HFFc6 (cell line): ENCODE measurements around the gene PISD. TPM values are rescaled to one million over a fixed set of nuclear protein-coding genes. Genes with fewer than 3 reads are reported as not detected.

Experiments
- DNase-seq: peaks from one replicate; pipeline ENCODE4 v3.0.0-alpha.2; 2018
- H3K27ac Mint-ChIP-seq: 2 replicates; pipeline ENCODE4 v1.8.0; 2020; ENCODE audit warnings: mild to moderate bottlenecking, mixed read lengths
- H3K27me3 Mint-ChIP-seq: 2 replicates; pipeline ENCODE4 v1.8.0; 2021; ENCODE audit warnings: mild to moderate bottlenecking, moderate library complexity, mixed read lengths; ENCODE audit not compliant: insufficient read depth
- H3K36me3 Mint-ChIP-seq: 2 replicates; pipeline ENCODE4 v1.8.0; 2021; ENCODE audit warnings: low read depth, mixed read lengths
- H3K4me1 Mint-ChIP-seq: 2 replicates; pipeline ENCODE4 v1.8.0; 2020; ENCODE audit warnings: low read depth, mixed read lengths
- H3K4me3 Mint-ChIP-seq: 2 replicates; pipeline ENCODE4 v1.8.0; 2020; ENCODE audit warnings: mild to moderate bottlenecking, moderate library complexity, mixed read lengths
- H3K9me3 Mint-ChIP-seq: 2 replicates; pipeline ENCODE4 v1.8.0; 2020; ENCODE audit warnings: mild to moderate bottlenecking, mixed read lengths
- total RNA-seq, 6 experiments: library from RNA; stranded (reverse); fragmentation: NEBNext Ultra II Directional; extraction: Animal tissue kit (Norgen Biotek cat#: 25700); gene quantifications; 2 replicates in 1 of 6; 3 replicates in 5 of 6; pipeline ENCODE4 v1.2.3, GENCODE V29; 2021
- TF ChIP-seq, protein P1 (sequence below): fragments of 200-600 bp; sonication (generic); IDR thresholded peaks from 2 replicates; pipeline ENCODE4 v1.5.0; 2021; ENCODE audit warnings: antibody characterized with exemption, mild to moderate bottlenecking

PISD gene
- total RNA-seq, 6 experiments from 2014 or later, result 38.4 to 47.3 (median 43.3) TPM

DNA sequence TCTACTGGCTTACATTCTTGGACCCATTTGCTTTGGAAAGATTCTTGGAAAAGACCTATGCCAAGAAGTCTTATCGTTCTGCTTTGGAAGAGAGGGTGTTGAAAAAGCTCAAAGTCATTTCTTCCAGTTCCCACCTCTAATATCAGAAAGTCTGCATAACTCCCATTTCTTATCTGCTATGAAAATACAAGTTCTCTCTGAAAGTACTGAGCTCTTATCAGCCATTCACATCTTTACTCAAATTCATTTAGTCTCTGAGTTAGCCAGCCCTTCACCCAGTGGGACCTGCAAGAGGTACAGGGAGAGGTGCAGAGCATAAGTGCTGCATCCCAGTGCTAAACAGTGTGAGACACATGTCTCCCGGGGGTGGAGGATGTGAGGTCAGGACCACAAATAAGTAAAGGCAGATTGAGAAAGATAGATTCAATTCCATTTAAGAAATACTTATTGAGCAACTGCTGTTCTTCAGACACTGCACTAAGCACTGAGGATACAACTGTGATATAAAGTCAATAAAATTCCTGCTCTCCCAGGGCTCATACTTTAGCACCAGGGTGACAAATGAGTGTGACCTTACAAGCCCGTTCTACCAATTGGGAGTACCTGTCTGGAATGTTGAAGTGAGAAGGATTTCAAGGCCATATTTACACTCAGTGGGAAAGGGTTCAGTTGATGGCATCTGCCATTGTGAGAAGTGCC, 76.7 kb downstream of the PISD start:
- peak; percentile 22 for DNase-seq
- H3K4me1 Mint-ChIP-seq, result peaks cover 40% of the 10 kb centered on the region
- peak overlapping the region; percentile 94 for H3K27ac Mint-ChIP-seq
- peaks cover 2% of the 10 kb centered on the region; the same call in 1 of the 2 replicates for H3K27me3 Mint-ChIP-seq
- TF ChIP-seq, protein P1, sequence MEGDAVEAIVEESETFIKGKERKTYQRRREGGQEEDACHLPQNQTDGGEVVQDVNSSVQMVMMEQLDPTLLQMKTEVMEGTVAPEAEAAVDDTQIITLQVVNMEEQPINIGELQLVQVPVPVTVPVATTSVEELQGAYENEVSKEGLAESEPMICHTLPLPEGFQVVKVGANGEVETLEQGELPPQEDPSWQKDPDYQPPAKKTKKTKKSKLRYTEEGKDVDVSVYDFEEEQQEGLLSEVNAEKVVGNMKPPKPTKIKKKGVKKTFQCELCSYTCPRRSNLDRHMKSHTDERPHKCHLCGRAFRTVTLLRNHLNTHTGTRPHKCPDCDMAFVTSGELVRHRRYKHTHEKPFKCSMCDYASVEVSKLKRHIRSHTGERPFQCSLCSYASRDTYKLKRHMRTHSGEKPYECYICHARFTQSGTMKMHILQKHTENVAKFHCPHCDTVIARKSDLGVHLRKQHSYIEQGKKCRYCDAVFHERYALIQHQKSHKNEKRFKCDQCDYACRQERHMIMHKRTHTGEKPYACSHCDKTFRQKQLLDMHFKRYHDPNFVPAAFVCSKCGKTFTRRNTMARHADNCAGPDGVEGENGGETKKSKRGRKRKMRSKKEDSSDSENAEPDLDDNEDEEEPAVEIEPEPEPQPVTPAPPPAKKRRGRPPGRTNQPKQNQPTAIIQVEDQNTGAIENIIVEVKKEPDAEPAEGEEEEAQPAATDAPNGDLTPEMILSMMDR, result no peak
- H3K9me3 Mint-ChIP-seq, result no peaks in the 10 kb centered on the region
- H3K4me3 Mint-ChIP-seq, result peak overlapping the region; percentile 54; the same call in 1 of the 2 replicates
- H3K36me3 Mint-ChIP-seq, result peaks cover 19% of the 10 kb centered on the region; the same call in 1 of the 2 replicates

DNA sequence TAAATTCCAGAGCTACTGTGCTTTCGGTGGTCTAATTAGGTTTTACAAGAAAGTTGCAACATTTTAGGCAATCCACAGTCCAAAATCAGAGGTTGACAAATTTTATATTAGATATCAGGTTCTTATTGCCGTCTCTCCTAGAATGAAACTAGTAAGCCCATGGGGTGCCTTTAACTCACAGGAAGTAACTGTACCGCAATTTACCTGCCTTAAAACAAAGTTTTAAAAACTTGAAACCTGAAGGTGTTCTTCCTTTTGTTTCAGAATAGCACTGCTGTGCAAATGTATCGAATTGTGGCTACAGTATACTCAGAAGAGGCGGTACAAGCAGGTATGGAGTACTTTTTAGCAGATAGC, 77.2 kb downstream of the PISD start:
- peak overlapping the region; percentile 94 for H3K27ac Mint-ChIP-seq
- H3K36me3 Mint-ChIP-seq, result peaks cover 22% of the 10 kb centered on the region
- DNase-seq, result no peak
- peaks cover 2% of the 10 kb centered on the region; the same call in 1 of the 2 replicates for H3K27me3 Mint-ChIP-seq
- peaks cover 40% of the 10 kb centered on the region for H3K4me1 Mint-ChIP-seq
- H3K9me3 Mint-ChIP-seq, result no peaks in the 10 kb centered on the region
- TF ChIP-seq, protein P1, result no peak
- H3K4me3 Mint-ChIP-seq, result peak overlapping the region; percentile 2; the same call in 1 of the 2 replicates

DNA sequence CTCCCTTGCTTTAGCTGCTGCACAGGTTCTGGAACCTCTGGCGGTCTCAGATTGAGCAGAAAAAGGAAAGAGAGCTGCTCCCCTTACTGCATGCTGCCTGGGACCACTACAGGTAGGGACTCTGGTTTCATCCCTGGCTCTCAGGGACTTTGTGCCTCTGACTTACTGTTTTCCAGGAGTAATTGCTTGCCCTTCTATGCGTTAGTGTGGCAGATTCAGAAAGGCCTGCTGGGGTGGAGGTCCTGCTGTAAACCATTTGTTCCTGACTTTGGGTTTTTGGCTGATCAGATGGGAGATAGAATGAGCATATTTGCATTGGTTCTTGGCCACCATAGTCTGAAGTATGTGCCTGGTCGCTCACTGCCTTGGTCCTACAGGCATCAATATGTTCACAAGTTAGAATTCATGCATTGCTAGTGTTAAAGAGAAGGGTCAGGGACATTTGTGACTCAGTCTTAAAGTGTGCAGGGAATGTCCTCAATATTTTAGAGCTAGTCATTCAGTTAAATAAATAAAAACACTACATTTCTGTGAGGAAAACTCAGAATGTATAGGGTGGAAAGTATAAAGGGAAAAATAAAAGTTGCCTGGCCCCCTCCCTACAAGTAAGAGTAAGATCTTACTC, 78.0 kb downstream of the PISD start:
- DNase-seq, result peak; percentile 52
- TF ChIP-seq, protein P1, result no peak
- peaks cover 2% of the 10 kb centered on the region; the same call in 1 of the 2 replicates for H3K27me3 Mint-ChIP-seq
- peak overlapping the region; percentile 2 for H3K4me3 Mint-ChIP-seq
- H3K36me3 Mint-ChIP-seq, result peaks cover 22% of the 10 kb centered on the region
- peak overlapping the region; percentile 94 for H3K27ac Mint-ChIP-seq
- no peaks in the 10 kb centered on the region for H3K9me3 Mint-ChIP-seq
- peaks cover 40% of the 10 kb centered on the region for H3K4me1 Mint-ChIP-seq

DNA sequence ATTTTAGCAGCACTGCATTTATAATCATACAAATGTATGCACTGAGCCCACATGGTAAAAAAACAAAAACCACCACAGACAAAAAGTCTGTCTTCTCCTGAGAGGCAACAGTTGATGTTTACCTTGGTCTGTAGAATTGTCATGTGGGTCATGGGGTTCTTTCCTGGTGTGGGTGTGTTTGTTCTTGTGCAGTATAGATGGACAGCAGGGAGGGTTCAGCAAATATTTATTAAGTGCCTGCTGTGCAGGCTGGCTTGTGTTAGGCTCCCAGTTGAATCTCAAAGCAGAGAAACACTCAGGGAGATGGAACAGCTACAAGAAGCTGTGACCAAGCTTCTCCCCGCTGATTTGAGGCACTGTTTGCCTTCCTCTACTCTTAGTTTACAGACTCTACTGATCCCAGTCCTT, 82.2 kb downstream of the PISD start:
- no peak overlapping the region; the same call in 1 of the 2 replicates for H3K27ac Mint-ChIP-seq
- no peaks in the 10 kb centered on the region for H3K9me3 Mint-ChIP-seq
- H3K27me3 Mint-ChIP-seq, result peaks cover 2% of the 10 kb centered on the region; the same call in 1 of the 2 replicates
- peaks cover 10% of the 10 kb centered on the region; the same call in 1 of the 2 replicates for H3K36me3 Mint-ChIP-seq
- H3K4me1 Mint-ChIP-seq, result peaks cover 17% of the 10 kb centered on the region
- DNase-seq, result no peak
- TF ChIP-seq, protein P1, result no peak
- H3K4me3 Mint-ChIP-seq, result no peak overlapping the region

DNA sequence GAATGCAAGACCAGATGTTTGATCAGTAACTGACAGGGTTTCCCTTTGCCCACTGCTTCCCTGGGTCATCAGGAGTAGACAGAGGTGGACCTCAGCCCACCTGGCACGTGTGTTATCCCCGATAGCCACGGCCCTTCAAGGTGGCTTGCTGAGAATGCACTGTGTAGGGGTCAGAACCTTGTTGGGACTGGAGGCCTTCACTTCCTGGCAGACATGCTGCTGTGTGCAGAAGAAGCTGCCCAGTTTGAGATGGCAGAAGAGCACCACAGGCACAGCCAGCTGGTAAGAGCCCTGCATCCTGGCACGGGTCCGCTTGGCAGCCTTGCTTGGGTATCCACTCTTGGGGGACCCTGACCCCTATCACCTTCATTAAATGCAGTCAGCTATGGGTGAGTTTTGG, 83.8 kb downstream of the PISD start:
- no peaks in the 10 kb centered on the region for H3K27me3 Mint-ChIP-seq
- H3K36me3 Mint-ChIP-seq, result peaks cover 10% of the 10 kb centered on the region; the same call in 1 of the 2 replicates
- H3K27ac Mint-ChIP-seq, result no peak overlapping the region
- TF ChIP-seq, protein P1, result no peak
- H3K4me3 Mint-ChIP-seq, result no peak overlapping the region
- H3K9me3 Mint-ChIP-seq, result no peaks in the 10 kb centered on the region
- DNase-seq, result no peak
- H3K4me1 Mint-ChIP-seq, result no peaks in the 10 kb centered on the region
